ENCODE measurements around the gene SLC38A11.

The SLC38A11 gene

GRCh38 chr2:164879901-164880535 is 75.3 kb downstream of the SLC38A11 start:
- Histone ChIP-seq H3K36me3 (ENCODE audit: insufficient read depth) (no peaks in the 10 kb centered on the region), H3K27ac (no peak overlapping the region)
- TF ChIP-seq CTCF (conservative IDR thresholded peaks at IDR 0.05; ENCODE audit: low read depth, low read length), result no peak

GRCh38 chr2:164877927-164878326 is 77.4 kb downstream of the SLC38A11 start:
- no peak overlapping the region for H3K27ac ChIP-seq
- H3K79me2 ChIP-seq (ENCODE audit: insufficient read depth, low read depth), result no peaks in the 10 kb centered on the region
- no peak overlapping the region for H2AFZ ChIP-seq (ENCODE audit: low read depth)
- H3K4me2 ChIP-seq, result no peak overlapping the region
- no peak for TF ChIP-seq CTCF (conservative IDR thresholded peaks at IDR 0.05; ENCODE audit: low read depth, low read length)
- H3K4me1 ChIP-seq (ENCODE audit: low read depth, poor library complexity, severe bottlenecking), result peaks cover 4% of the 10 kb centered on the region
- H3K4me3 ChIP-seq (IDR thresholded peaks at IDR 0.05; ENCODE audit: insufficient read depth, low read depth, low read length), result no peak overlapping the region
- H3K9ac ChIP-seq, result no peak overlapping the region
- no peaks in the 10 kb centered on the region for H3K27me3 ChIP-seq (ENCODE audit: insufficient read depth, low read depth)
- H4K20me1 ChIP-seq (ENCODE audit: insufficient read depth), result no peaks in the 10 kb centered on the region
- no peaks in the 10 kb centered on the region for H3K36me3 ChIP-seq (ENCODE audit: insufficient read depth)

More at GRCh38 chr2:164879901-164880535, 75.3 kb downstream of the SLC38A11 start:
- Histone ChIP-seq H3K4me3 (IDR thresholded peaks at IDR 0.05; ENCODE audit: insufficient read depth, low read depth, low read length) (no peak overlapping the region), H3K27me3 (ENCODE audit: insufficient read depth, low read depth) (no peaks in the 10 kb centered on the region), H3K9ac (no peak overlapping the region), H3K79me2 (ENCODE audit: insufficient read depth, low read depth) (no peaks in the 10 kb centered on the region), H3K4me1 (ENCODE audit: low read depth, poor library complexity, severe bottlenecking) (peaks cover 4% of the 10 kb centered on the region), H2AFZ (ENCODE audit: low read depth) (no peak overlapping the region), H3K4me2 (no peak overlapping the region), H4K20me1 (ENCODE audit: insufficient read depth) (no peaks in the 10 kb centered on the region)

- Histone ChIP-seq H2AFZ (ENCODE audit: low read depth) (no peak overlapping the region), H3K27me3 (ENCODE audit: insufficient read depth, low read depth) (no peaks in the 10 kb centered on the region), H3K79me2 (ENCODE audit: insufficient read depth, low read depth) (no peaks in the 10 kb centered on the region), H3K27ac (no peak overlapping the region), H3K4me3 (IDR thresholded peaks at IDR 0.05; ENCODE audit: insufficient read depth, low read depth, low read length) (no peak overlapping the region), H3K4me2 (no peak overlapping the region), H3K36me3 (ENCODE audit: insufficient read depth) (no peaks in the 10 kb centered on the region), H3K4me1 (ENCODE audit: low read depth, poor library complexity, severe bottlenecking) (peaks cover 4% of the 10 kb centered on the region), H4K20me1 (ENCODE audit: insufficient read depth) (no peaks in the 10 kb centered on the region), H3K9ac (no peak overlapping the region)
- no peak for TF ChIP-seq CTCF (conservative IDR thresholded peaks at IDR 0.05; ENCODE audit: low read depth, low read length)
These were observed 78.2 kb downstream of the SLC38A11 start for GRCh38 chr2:164877169-164877568.

GRCh38 chr2:164875334-164876205 is 79.8 kb downstream of the SLC38A11 start:
- Histone ChIP-seq H3K27ac (no peak overlapping the region), H3K79me2 (ENCODE audit: insufficient read depth, low read depth) (no peaks in the 10 kb centered on the region), H3K36me3 (ENCODE audit: insufficient read depth) (no peaks in the 10 kb centered on the region), H3K27me3 (ENCODE audit: insufficient read depth, low read depth) (no peaks in the 10 kb centered on the region), H2AFZ (ENCODE audit: low read depth) (no peak overlapping the region), H3K4me1 (ENCODE audit: low read depth, poor library complexity, severe bottlenecking) (peaks cover 4% of the 10 kb centered on the region), H4K20me1 (ENCODE audit: insufficient read depth) (no peaks in the 10 kb centered on the region), H3K9ac (no peak overlapping the region), H3K4me3 (IDR thresholded peaks at IDR 0.05; ENCODE audit: insufficient read depth, low read depth, low read length) (no peak overlapping the region), H3K4me2 (no peak overlapping the region)
- no peak for TF ChIP-seq CTCF (conservative IDR thresholded peaks at IDR 0.05; ENCODE audit: low read depth, low read length)
